Hematopoietic multipotent progenitor cell treated with erythropoietin and hydrocortisone succinate and interleukin-3 and kit ligand, for 4 days (in vitro differentiated cells): ENCODE data around the gene PEX14.

Source experiments
- DNase-seq: peaks from one replicate; pipeline ENCODE4 v3.0.0-alpha.2; 2015

Gene PEX14

GRCh38 chr1:10653370-10654125, 178.8 kb downstream of the PEX14 start:
- no peak for DNase-seq

GRCh38 chr1:10655002-10655401, 180.3 kb downstream of the PEX14 start:
- no peak for DNase-seq

- no peak for DNase-seq
Measured at GRCh38 chr1:10656431-10656830, 181.7 kb downstream of the PEX14 start.

- no peak for DNase-seq
Measured at GRCh38 chr1:10657088-10657847, 182.5 kb downstream of the PEX14 start.

GRCh38 chr1:10658396-10659066, 183.8 kb downstream of the PEX14 start:
- DNase-seq: no peak

GRCh38 chr1:10659218-10659617, 184.5 kb downstream of the PEX14 start:
- DNase-seq: no peak

- DNase-seq: no peak
Measured at GRCh38 chr1:10659646-10660540, 185.1 kb downstream of the PEX14 start.

GRCh38 chr1:10661453-10661852, 186.7 kb downstream of the PEX14 start:
- DNase-seq: no peak

GRCh38 chr1:10662090-10662688, 187.4 kb downstream of the PEX14 start:
- no peak for DNase-seq

GRCh38 chr1:10662824-10663677, 188.3 kb downstream of the PEX14 start:
- no peak for DNase-seq

- no peak for DNase-seq
Measured at GRCh38 chr1:10663678-10664035, 188.9 kb downstream of the PEX14 start.

- no peak for DNase-seq
Measured at GRCh38 chr1:10664251-10664650, 189.5 kb downstream of the PEX14 start.

- no peak for DNase-seq
Measured at GRCh38 chr1:10665226-10665625, 190.5 kb downstream of the PEX14 start.

GRCh38 chr1:10665930-10666850, 191.4 kb downstream of the PEX14 start:
- no peak for DNase-seq

GRCh38 chr1:10667861-10668761, 193.4 kb downstream of the PEX14 start:
- no peak for DNase-seq

GRCh38 chr1:10669570-10669969, 194.8 kb downstream of the PEX14 start:
- no peak for DNase-seq

GRCh38 chr1:10670190-10670589, 195.4 kb downstream of the PEX14 start:
- no peak for DNase-seq

GRCh38 chr1:10671090-10671489, 196.3 kb downstream of the PEX14 start:
- peak; percentile 10 for DNase-seq
